HepG2 (cell line): ENCODE measurements around the gene PLCB4. TPM values are rescaled to one million over a fixed set of nuclear protein-coding genes. Genes with fewer than 3 reads are reported as not detected.

Experiments
- ATAC-seq: fragments of 200-7000 bp; cut with Tn5 transposase; 3 replicates; pipeline ENCODE4 v1.9.1; 2020; ENCODE audit warnings: mild to moderate bottlenecking, moderate library complexity
- BruUV-seq: library from RNA; stranded (reverse); fragments of 400-500 nt; replicated peaks from 2 replicates; lab custom pipeline; 2021; lab: Mats Ljungman, UMichigan
- CTCF ChIA-PET: fragments of 300-600 bp; formaldehyde crosslinking; extraction: SDS; loops from one replicate; lab custom pipeline; 2021; ENCODE audit warnings: low total read pairs, inconsistent platforms, low intra/inter-chr PET ratio; lab: Yijun Ruan, JAX
- POLR2A ChIA-PET: fragments of 350-600 bp; sonication (Branson Sonifier 250); formaldehyde crosslinking; loops from one replicate; lab custom pipeline; 2020; ENCODE audit warnings: antibody characterized with exemption, inconsistent platforms; lab: Yijun Ruan, JAX
- DNase-seq: peaks from one replicate; pipeline ENCODE4 v3.0.0-alpha.2; 2015; ENCODE audit warnings: low spot score
- FAIRE-seq: peaks from 3 replicates; lab custom pipeline; 2011; peaks lifted over from hg19 to GRCh38; lab: Jason Lieb, UNC
- H2AFZ ChIP-seq: one replicate; pipeline ENCODE4 v1.6.1; 2011; ENCODE audit warnings: low read length, inconsistent platforms
- H3K27ac ChIP-seq: fragments of 300-600 bp; 3 replicates; pipeline ENCODE4 v1.8.0; 2011; ENCODE audit warnings: mixed run types, mild to moderate bottlenecking, mixed read lengths, low read length, inconsistent platforms; ENCODE audit not compliant: insufficient read depth; ENCODE audit errors: extremely low read length
- H3K27me3 ChIP-seq, 2 experiments: fragments of 200-600 bp in 1 of 2; 2 replicates in 1 of 2; 3 replicates in 1 of 2; pipeline versions ENCODE4 v1.6.0 to v1.8.0; 2011; ENCODE audit warnings: low read length in 2 of 2, mild to moderate bottlenecking in 2 of 2, moderate library complexity in 2 of 2, inconsistent platforms in 1 of 2; ENCODE audit not compliant: insufficient read depth in 2 of 2, control insufficient read depth in 1 of 2
- H3K36me3 ChIP-seq, 2 experiments: fragments of 200-600 bp in 1 of 2; replicated peaks in 1 of 2; 2 replicates in 1 of 2; 3 replicates in 1 of 2; pipeline versions ENCODE4 v1.5.1 to v1.8.0; 2011; ENCODE audit warnings: low read length in 2 of 2, inconsistent platforms in 1 of 2; ENCODE audit not compliant: insufficient read depth in 2 of 2, control insufficient read depth in 1 of 2
- H3K4me1 ChIP-seq: 2 replicates; pipeline ENCODE4 v1.5.1; 2012; ENCODE audit warnings: low read length, inconsistent platforms; ENCODE audit not compliant: insufficient read depth
- H3K4me2 ChIP-seq: 2 replicates; pipeline ENCODE4 v1.6.0; 2011; ENCODE audit warnings: low read depth, low read length, inconsistent platforms
- H3K4me3 ChIP-seq, 3 experiments: fragments of 200-600 bp in 1 of 3; sonication (generic), shearing (Covaris generic) in 1 of 3; replicated peaks in 1 of 3; 2 replicates each; pipeline ENCODE4 v1.5.1; 2011 to 2016; ENCODE audit warnings: low read length in 3 of 3, inconsistent platforms in 2 of 3, low read depth in 2 of 3, mild to moderate bottlenecking in 2 of 3, control low read depth in 1 of 3, mixed read lengths in 1 of 3; ENCODE audit not compliant: insufficient read depth in 1 of 3
- H3K79me2 ChIP-seq: one replicate; pipeline ENCODE4 v1.6.1; 2011; ENCODE audit warnings: low read length, inconsistent platforms; ENCODE audit not compliant: insufficient read depth
- H3K9ac ChIP-seq: 2 replicates; pipeline ENCODE4 v1.6.0; 2011; ENCODE audit warnings: mild to moderate bottlenecking, low read depth, low read length, inconsistent platforms; ENCODE audit not compliant: insufficient read depth
- H3K9me3 ChIP-seq: 2 replicates; pipeline ENCODE4 v1.5.1; 2012; ENCODE audit warnings: mild to moderate bottlenecking, low read length
- H4K20me1 ChIP-seq: 2 replicates; pipeline ENCODE4 v1.6.0; 2011; ENCODE audit warnings: inconsistent platforms, mild to moderate bottlenecking, low read length, moderate library complexity; ENCODE audit not compliant: insufficient read depth
- ARID2 ChIP-seq: sonication (generic); formaldehyde crosslinking; IDR thresholded peaks from 2 replicates; pipeline ENCODE4 v1.8.1; 2022; ENCODE audit warnings: mild to moderate bottlenecking, missing genetic modification reagents, borderline replicate concordance
- ATAD3A ChIP-seq: sonication (generic); formaldehyde crosslinking; IDR thresholded peaks from 2 replicates; pipeline ENCODE4 v1.4.0; 2020; ENCODE audit warnings: missing genetic modification reagents
- ATF4 ChIP-seq, 2 experiments: fragments of 450-650 bp in 1 of 2; sonication (generic) in 1 of 2; formaldehyde crosslinking; IDR thresholded peaks; 2 replicates each; pipeline versions ENCODE4 v1.5.0 to v1.8.0; 2020 to 2022; ENCODE audit warnings: mild to moderate bottlenecking in 1 of 2, missing genetic modification reagents in 1 of 2
- CCDC6 ChIP-seq: sonication (generic); formaldehyde crosslinking; IDR thresholded peaks from 2 replicates; pipeline ENCODE4 v1.8.1; 2022; ENCODE audit warnings: mild to moderate bottlenecking, missing genetic modification reagents, moderate library complexity
- CREBL2 ChIP-seq: sonication (generic); formaldehyde crosslinking; IDR thresholded peaks from 2 replicates; pipeline ENCODE4 v1.8.1; 2023; ENCODE audit warnings: missing genetic modification reagents, mild to moderate bottlenecking, borderline replicate concordance
- DPF2 ChIP-seq: sonication (generic); formaldehyde crosslinking; IDR thresholded peaks from 2 replicates; pipeline ENCODE4 v1.4.0; 2020; ENCODE audit warnings: mild to moderate bottlenecking, low read depth, missing genetic modification reagents, borderline replicate concordance
- FOXJ3 ChIP-seq: sonication (generic); formaldehyde crosslinking; IDR thresholded peaks from 2 replicates; pipeline ENCODE4 v1.4.0; 2020; ENCODE audit warnings: missing genetic modification reagents, mild to moderate bottlenecking, borderline replicate concordance
- HNRNPK ChIP-seq: fragments of 200-400 bp; formaldehyde crosslinking; IDR thresholded peaks from 2 replicates; pipeline ENCODE4 v1.6.1; 2018; ENCODE audit warnings: low read length, low read depth, moderate library complexity, mild to moderate bottlenecking; ENCODE audit not compliant: poor library complexity, severe bottlenecking
- KLF12 ChIP-seq: sonication (generic); formaldehyde crosslinking; IDR thresholded peaks from 2 replicates; pipeline ENCODE4 v1.4.0; 2020; ENCODE audit warnings: missing genetic modification reagents, borderline replicate concordance
- PRMT3 ChIP-seq: sonication (generic); formaldehyde crosslinking; IDR thresholded peaks from 2 replicates; pipeline ENCODE4 v1.8.1; 2022; ENCODE audit warnings: low read depth, mild to moderate bottlenecking, moderate library complexity, missing genetic modification reagents, borderline replicate concordance
- RAD51 ChIP-seq: fragments of 450-650 bp; IDR thresholded peaks from 2 replicates; pipeline ENCODE4 v1.6.1; 2016; ENCODE audit warnings: borderline replicate concordance
- SAP130 ChIP-seq: IDR thresholded peaks from 2 replicates; pipeline ENCODE4 v1.6.1; 2016; ENCODE audit warnings: low read depth
- ZKSCAN8 ChIP-seq: IDR thresholded peaks from 2 replicates; pipeline ENCODE4 v1.6.1; 2016; ENCODE audit warnings: borderline replicate concordance, missing genetic modification reagents, missing compliant biosample characterization
- ZMAT5 ChIP-seq: sonication (generic); formaldehyde crosslinking; IDR thresholded peaks from 2 replicates; pipeline ENCODE4 v1.5.0; 2020; ENCODE audit warnings: mild to moderate bottlenecking, low read depth, missing genetic modification reagents, borderline replicate concordance
- ZNF343 ChIP-seq: sonication (generic); formaldehyde crosslinking; IDR thresholded peaks from 2 replicates; pipeline ENCODE4 v1.4.0; 2020; ENCODE audit warnings: mild to moderate bottlenecking, missing genetic modification reagents
- ZNF496 ChIP-seq: sonication (generic); formaldehyde crosslinking; IDR thresholded peaks from 2 replicates; pipeline ENCODE4 v1.8.1; 2023; ENCODE audit warnings: mild to moderate bottlenecking, moderate library complexity, missing genetic modification reagents; ENCODE audit not compliant: insufficient replicate concordance
- ZNF572 ChIP-seq: sonication (generic); formaldehyde crosslinking; IDR thresholded peaks from 2 replicates; pipeline ENCODE4 v1.5.1; 2020; ENCODE audit warnings: mild to moderate bottlenecking, missing genetic modification reagents
- ZNF713 ChIP-seq: sonication (generic); formaldehyde crosslinking; IDR thresholded peaks from 2 replicates; pipeline ENCODE4 v1.4.0; 2020; ENCODE audit warnings: mild to moderate bottlenecking, missing genetic modification reagents
- ZNF777 ChIP-seq: sonication (generic); formaldehyde crosslinking; IDR thresholded peaks from 2 replicates; pipeline ENCODE4 v1.4.0; 2020; ENCODE audit warnings: missing genetic modification reagents
- WGBS: methylation state at CpG from one replicate; pipeline ENCODE4 v1.1.6; 2017; ENCODE audit warnings: low lambda C conversion rate; 5-methylcytosine and 5-hydroxymethylcytosine counted together
- in situ Hi-C: cut with HindIII; loops from 2 replicates; pipeline ENCODE4 v1.10.0; 2017; ENCODE audit warnings: low pct_unique_long_range_greater_than_20kb; ENCODE audit not compliant: extremely low pct_ligation_motif_present
- intact Hi-C: fragments of 100-400 bp; cut with micrococcal nuclease; formaldehyde crosslinking; loops from one replicate; pipeline ENCODE4 v1.10.0; 2022; ENCODE audit not compliant: unreplicated experiment
- polyA plus RNA-seq, 8 experiments: library from polyadenylated mRNA; depleted of rRNA in 3 of 8; stranded (reverse) in 7 of 8; unstranded in 1 of 8; fragments of >200 nt; fragmentation: Illumina TruSeq in 4 of 8; extraction: Trizol in 4 of 8; gene quantifications; 2 replicates each; pipeline versions ENCODE4 v1.2.1 to v1.2.3, GENCODE V29; 2011 to 2016; ENCODE audit warnings: low read depth in 4 of 8, missing spikeins in 1 of 8, mixed read lengths in 1 of 8; ENCODE audit not compliant: insufficient read depth in 1 of 8
- total RNA-seq, 5 experiments: library from RNA; depleted of rRNA; stranded (reverse); fragments of >200 nt; fragmentation: Illumina TruSeq; extraction: Trizol; gene quantifications; 2 replicates each; pipeline ENCODE4 v1.2.3, GENCODE V29; 2016; ENCODE audit warnings: low read depth in 1 of 5

PLCB4 gene
- total and polyA plus RNA-seq, 2 of the 13 experiments (the other 11 are each of a cell fraction or from before 2014, with no cell fraction given), result 0.01 TPM; not detected in 1

DNA sequence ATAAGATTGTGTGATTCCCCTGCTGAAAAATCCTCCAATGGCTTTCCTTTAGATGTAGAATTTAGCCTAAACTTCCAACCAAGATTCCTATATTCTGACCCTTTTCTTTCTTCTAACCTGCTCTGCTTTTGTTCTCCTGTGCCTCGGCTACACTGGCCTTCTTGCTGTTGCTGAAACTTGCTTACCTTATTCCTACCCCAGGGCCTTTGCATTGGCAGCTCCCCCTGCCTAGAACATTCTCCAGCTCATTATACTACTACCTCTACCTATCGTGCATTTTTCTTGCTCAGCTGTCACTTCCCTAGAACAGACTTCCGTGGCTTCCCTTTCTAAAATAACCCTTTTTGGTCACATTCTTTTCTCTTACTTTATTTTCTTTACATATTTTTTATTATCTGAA is 48.7 kb downstream of the PLCB4 start:
- no peaks in the 10 kb centered on the region for H3K79me2 ChIP-seq
- no peaks in the 10 kb centered on the region for H3K9me3 ChIP-seq
- no peak overlapping the region for H3K27ac ChIP-seq
- CTCF ChIA-PET, result no interaction called here
- no peaks in the 10 kb centered on the region for H3K36me3 ChIP-seq
- H3K9ac ChIP-seq, result no peak overlapping the region
- no peak overlapping the region for H2AFZ ChIP-seq
- TF ChIP-seq HNRNPK (no peak), ZMAT5 (CRISPR knock-in tag) (no peak)
- TF ChIP-seq, all 625 proteins: peak for 0
- in situ Hi-C loops, result no loop called here
- Histone ChIP-seq H3K4me3 (no peak overlapping the region), H4K20me1 (no peaks in the 10 kb centered on the region), H3K4me1 (no peaks in the 10 kb centered on the region), H3K4me2 (no peak overlapping the region), H3K27me3 (peaks cover 3 to 7% of the 10 kb centered on the region in 2 experiments; a peak in 2 of 5 replicates)
- BruUV-seq, result no TSS peak
- no peak for ATAC-seq
- intact Hi-C loops, result no loop called here
- no peak for DNase-seq
- POLR2A ChIA-PET, result no interaction called here
- no peak for FAIRE-seq
- WGBS, result 2% methylated on average over 3 of the region's 3 CpGs

- ChIA-PET POLR2A (no interaction called here), CTCF (no interaction called here)
- BruUV-seq, result no TSS peak
- peaks cover 3 to 7% of the 10 kb centered on the region in 2 experiments; a peak in 2 of 5 replicates for H3K27me3 ChIP-seq
- WGBS, result 22% methylated on average over 7 of the region's 7 CpGs
- H3K9me3 ChIP-seq, result no peaks in the 10 kb centered on the region
- H3K4me2 ChIP-seq, result no peak overlapping the region
- H3K36me3 ChIP-seq, result no peaks in the 10 kb centered on the region
- in situ Hi-C loops (no loop called here), intact Hi-C loops (no loop called here)
- no peaks in the 10 kb centered on the region for H3K4me1 ChIP-seq
- H3K27ac ChIP-seq, result no peak overlapping the region
- H3K4me3 ChIP-seq, result no peak overlapping the region
- ATAC-seq (no peak), DNase-seq (no peak), FAIRE-seq (no peak)
- H3K79me2 ChIP-seq, result no peaks in the 10 kb centered on the region
- H4K20me1 ChIP-seq, result no peaks in the 10 kb centered on the region
- H2AFZ ChIP-seq, result no peak overlapping the region
- H3K9ac ChIP-seq, result no peak overlapping the region
- TF ChIP-seq PRMT3 (CRISPR knock-in tag) (no peak), ARID2 (no peak), RAD51 (no peak), ZNF713 (CRISPR knock-in tag) (no peak), CCDC6 (CRISPR knock-in tag) (no peak), KLF12 (no peak), CREBL2 (CRISPR knock-in tag) (no peak), SAP130 (CRISPR knock-in tag) (no peak), ZNF343 (no peak), ATF4 (CRISPR knock-in tag; IDR thresholded peaks at IDR 0.05) (no peak), FOXJ3 (CRISPR knock-in tag) (no peak), DPF2 (CRISPR knock-in tag) (no peak), ATAD3A (no peak), ZNF572 (no peak), ZNF777 (no peak), ZKSCAN8 (CRISPR knock-in tag) (no peak), ZNF496 (CRISPR knock-in tag) (no peak)
These were observed 50.9 kb downstream of the PLCB4 start for GRCh38 chr20:9119776-9120175.
